ENCODE data around the gene MAB21L2.
"Not testable (repeated sequence)": the region's sequence is repeated elsewhere in the genome, so short reads cannot be mapped to it uniquely, and the experiment has no call there.

The MAB21L2 gene

DNA sequence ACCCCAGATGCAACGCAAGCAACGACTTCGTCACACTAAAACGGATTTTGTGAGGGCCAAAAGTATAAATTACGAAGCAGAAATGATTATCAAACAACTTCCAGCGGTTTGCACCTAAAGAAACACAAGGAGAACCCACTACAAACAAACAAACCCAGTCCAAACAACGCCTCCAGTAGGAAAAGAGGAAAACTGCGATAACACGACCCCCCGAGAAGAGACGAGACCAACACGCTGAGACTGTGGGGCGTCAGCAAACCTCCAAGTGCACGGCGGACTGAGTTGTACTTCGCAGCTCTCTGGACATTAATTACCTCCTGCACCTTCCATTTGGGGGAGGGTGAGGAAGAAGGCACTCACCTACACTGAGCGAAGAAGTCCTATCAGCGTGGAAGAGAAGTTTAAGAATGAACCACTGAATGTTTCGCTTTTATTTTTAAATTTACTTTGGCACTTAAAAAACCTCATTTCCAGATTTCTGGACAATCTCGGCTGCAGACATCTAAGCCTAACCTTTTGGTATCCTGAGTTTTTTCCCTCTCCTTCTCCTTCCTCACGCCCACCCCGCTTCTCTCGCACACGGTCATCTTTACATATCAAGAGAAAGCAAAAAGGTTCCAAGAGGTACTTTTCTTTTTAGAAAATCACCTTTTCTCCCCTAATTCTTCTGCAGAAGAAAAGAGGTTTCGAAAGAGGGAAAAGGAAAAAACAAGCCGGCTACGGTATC, at the start of gene MAB21L2:
Gene MAB21L2, plus strand, starts transcription at position 6 of the 727 bp plus-strand sequence. CDS start 879 bp downstream, outside the sequence.
- in situ Hi-C loops (cut with MboI; ENCODE audit: low sequenced_read_pairs): no loop called here

DNA sequence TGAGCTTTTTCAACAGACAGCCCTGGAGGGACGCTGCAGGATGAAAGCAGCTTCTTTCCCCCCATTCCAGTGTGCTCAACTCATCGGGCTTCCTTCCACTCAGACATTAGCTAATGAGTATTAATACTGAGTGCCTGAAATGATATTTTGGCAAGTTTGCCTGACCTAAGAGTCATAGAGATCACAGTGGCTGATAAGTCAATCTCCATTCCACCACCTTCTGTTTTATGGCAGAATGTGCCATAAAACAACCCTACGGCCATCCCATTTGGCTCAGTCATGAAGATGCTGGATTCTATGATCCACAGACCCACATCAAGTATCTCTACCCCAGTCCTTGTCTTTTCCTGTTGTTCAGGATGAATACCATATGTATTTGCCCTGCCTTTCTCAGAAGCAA, 48.3 kb upstream of the MAB21L2 start:
- in situ Hi-C loops (cut with MboI; ENCODE audit: low sequenced_read_pairs): no loop called here

- in situ Hi-C loops (cut with MboI; ENCODE audit: low sequenced_read_pairs): no loop called here
These were observed 47.1 kb upstream of the MAB21L2 start for GRCh38 chr4:150534818-150535217.

- in situ Hi-C loops (cut with MboI; ENCODE audit: low sequenced_read_pairs): not testable (repeated sequence)
These were observed 44.0 kb upstream of the MAB21L2 start for GRCh38 chr4:150537911-150538310.

GRCh38 chr4:150540536-150540935, 41.4 kb upstream of the MAB21L2 start:
- in situ Hi-C loops (cut with MboI; ENCODE audit: low sequenced_read_pairs): no loop called here

DNA sequence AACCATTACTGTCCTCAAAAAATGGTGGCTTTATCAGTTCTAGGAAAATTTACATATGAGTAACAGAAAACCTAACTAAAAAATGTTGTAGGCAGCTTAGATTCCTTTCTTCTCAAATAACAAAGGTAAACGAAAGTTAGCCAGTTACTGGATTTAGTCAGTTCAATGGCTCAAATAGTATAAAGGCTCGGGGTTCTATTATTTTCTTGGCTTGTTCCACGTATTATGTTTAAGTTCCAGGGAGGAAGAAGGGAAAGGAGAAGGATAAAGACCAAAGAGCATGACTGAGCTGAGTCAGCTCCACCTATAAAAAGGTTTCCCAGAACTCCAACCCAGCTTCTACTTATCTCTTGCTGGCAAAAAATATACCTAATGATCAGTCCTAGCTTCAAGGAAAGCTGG, 41.0 kb upstream of the MAB21L2 start:
- in situ Hi-C loops (cut with MboI; ENCODE audit: low sequenced_read_pairs): no loop called here

DNA sequence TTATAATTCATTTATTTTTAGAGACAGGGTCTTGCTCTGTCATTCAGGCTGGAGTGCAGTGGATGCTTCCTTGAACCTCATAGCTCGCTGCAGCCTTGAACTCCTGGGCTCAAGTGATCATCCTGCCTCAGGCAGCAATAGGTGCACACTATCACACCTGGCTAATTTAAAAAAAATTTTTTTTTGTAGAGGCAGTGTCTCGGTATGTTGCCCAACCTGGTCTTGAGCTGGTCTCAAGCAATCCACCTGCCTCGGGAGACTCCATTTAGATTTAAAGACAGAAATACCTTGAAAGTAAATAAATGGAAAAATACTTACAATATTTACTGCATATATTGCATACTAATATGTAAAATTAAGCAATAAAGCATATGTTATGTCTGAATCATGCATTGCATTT, 40.3 kb upstream of the MAB21L2 start:
- in situ Hi-C loops (cut with MboI; ENCODE audit: low sequenced_read_pairs): no loop called here

GRCh38 chr4:150543042-150543441, 38.9 kb upstream of the MAB21L2 start:
- in situ Hi-C loops (cut with MboI; ENCODE audit: low sequenced_read_pairs): no loop called here

- in situ Hi-C loops (cut with MboI; ENCODE audit: low sequenced_read_pairs): no loop called here
These were observed 35.7 kb upstream of the MAB21L2 start for GRCh38 chr4:150546286-150546685.

GRCh38 chr4:150547154-150547838, 34.7 kb upstream of the MAB21L2 start:
- in situ Hi-C loops (cut with MboI; ENCODE audit: low sequenced_read_pairs): no loop called here

- in situ Hi-C loops (cut with MboI; ENCODE audit: low sequenced_read_pairs): not testable (repeated sequence)
These were observed 24.1 kb upstream of the MAB21L2 start for GRCh38 chr4:150557811-150558210.

- in situ Hi-C loops (cut with MboI; ENCODE audit: low sequenced_read_pairs): no loop called here
These were observed 20.7 kb upstream of the MAB21L2 start for GRCh38 chr4:150561143-150561737.

- in situ Hi-C loops (cut with MboI; ENCODE audit: low sequenced_read_pairs): no loop called here
These were observed 19.7 kb upstream of the MAB21L2 start for GRCh38 chr4:150562250-150562649.

DNA sequence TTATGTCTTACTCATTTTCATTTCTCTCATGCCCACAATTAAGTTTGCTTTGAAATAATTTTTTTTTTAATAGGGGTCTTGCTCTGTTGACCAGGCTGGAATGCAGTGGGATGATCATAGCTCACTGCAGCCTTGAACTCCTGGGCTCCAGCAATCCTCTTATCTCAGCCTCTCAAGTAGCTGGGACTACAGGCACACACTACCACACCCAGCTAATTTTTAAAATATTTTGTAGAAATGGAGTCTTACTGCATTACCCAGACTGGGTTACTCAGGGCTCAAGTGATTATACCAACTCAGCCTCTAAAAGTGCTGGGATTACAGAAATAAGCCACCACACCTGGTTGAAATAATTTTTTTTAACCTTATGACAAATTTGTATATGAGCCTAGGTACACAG, 19.2 kb upstream of the MAB21L2 start:
- in situ Hi-C loops (cut with MboI; ENCODE audit: low sequenced_read_pairs): no loop called here

DNA sequence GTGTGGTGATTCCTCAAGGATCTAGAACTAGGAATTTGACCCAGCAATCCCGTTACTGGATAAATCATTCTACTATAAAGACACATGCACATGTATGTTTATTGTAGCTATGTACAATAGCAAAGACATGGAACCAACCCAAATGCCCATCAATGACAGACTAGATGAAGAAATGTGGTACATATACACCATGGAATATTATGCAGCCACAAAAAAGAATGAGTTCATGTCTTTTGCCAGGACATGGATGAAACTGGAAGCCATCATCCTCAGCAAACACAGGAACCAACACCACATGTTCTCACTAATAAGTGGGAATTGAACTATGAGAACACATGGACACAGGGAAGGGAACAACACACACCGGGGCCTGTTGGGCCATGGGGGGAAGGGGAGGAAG, 17.0 kb upstream of the MAB21L2 start:
- in situ Hi-C loops (cut with MboI; ENCODE audit: low sequenced_read_pairs): not testable (repeated sequence)

- in situ Hi-C loops (cut with MboI; ENCODE audit: low sequenced_read_pairs): no loop called here
These were observed 14.9 kb upstream of the MAB21L2 start for GRCh38 chr4:150567070-150567469.

GRCh38 chr4:150569384-150569987, 12.5 kb upstream of the MAB21L2 start:
- in situ Hi-C loops (cut with MboI; ENCODE audit: low sequenced_read_pairs): no loop called here

DNA sequence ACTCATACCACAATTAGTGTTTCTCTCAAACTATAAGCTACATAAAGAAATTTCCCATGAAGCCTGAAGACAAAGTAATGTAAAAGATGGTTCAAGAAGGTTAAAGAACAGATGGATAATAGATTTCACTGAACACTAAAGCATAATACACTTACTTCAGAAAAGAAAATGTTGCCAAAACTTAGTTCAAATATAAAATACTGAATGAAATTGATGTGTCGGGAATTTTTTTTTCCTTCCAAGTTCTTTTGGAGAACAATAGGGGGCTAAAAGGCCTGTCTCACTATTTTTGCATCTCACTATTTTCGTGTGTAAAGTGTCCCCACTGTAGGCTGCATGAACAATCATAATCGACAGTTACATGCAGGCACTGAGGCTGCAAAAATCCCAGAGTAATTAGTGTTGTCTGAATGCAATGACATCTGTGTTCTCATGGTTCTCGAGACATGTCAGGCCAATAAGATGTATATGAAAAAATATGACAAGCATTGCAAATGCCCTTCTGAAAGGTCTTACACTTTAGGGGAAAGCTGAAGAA, 11.9 kb upstream of the MAB21L2 start:
- in situ Hi-C loops (cut with MboI; ENCODE audit: low sequenced_read_pairs): no loop called here

GRCh38 chr4:150570862-150571261, 11.1 kb upstream of the MAB21L2 start:
- in situ Hi-C loops (cut with MboI; ENCODE audit: low sequenced_read_pairs): no loop called here

GRCh38 chr4:150572704-150573504, 9.0 kb upstream of the MAB21L2 start:
- in situ Hi-C loops (cut with MboI; ENCODE audit: low sequenced_read_pairs): no loop called here

DNA sequence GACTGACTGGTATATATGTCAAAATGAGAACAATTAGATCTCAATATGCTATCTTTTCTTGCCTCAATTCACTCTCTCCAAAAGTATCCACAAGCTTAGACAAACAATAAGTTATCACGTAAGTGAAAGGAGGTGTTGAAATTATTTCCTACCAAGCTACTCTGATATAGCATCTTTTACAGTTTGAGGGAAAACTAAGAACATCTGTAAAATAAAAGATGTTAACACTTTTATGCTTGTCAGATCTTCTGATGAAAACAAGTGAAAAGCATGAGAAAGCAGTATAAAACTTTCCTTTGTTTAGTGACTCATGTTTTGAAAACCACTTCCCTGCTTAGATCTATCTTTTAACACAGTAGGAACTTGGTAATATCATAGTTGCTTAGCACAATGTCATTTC, 8.4 kb upstream of the MAB21L2 start:
- in situ Hi-C loops (cut with MboI; ENCODE audit: low sequenced_read_pairs): no loop called here

Data from HL-60/S4 (cell line).